CD14-positive monocyte (primary cell): Measurements from ENCODE around the gene XYLT1. TPM values are rescaled to one million over a fixed set of nuclear protein-coding genes. Genes with fewer than 3 reads are reported as not detected.

Experiments
- DNase-seq, 3 donors: peaks; one replicate each; pipeline ENCODE4 v3.0.0-alpha.2; 2011 to 2022
- H2AFZ ChIP-seq: 2 replicates; pipeline ENCODE4 v1.6.0; 2012; ENCODE audit warnings: mild to moderate bottlenecking, low read depth, low read length, inconsistent platforms; ENCODE audit not compliant: insufficient read depth, poor library complexity, severe bottlenecking
- H3K27ac ChIP-seq, 2 donors: 1 replicate in 1 of 2; 2 replicates in 1 of 2; pipeline ENCODE4 v1.5.1; 2012 to 2013; ENCODE audit warnings: low read length in 2 of 2, control low read depth in 1 of 2, inconsistent platforms in 1 of 2, low read depth in 1 of 2, mild to moderate bottlenecking in 1 of 2
- H3K27me3 ChIP-seq, 2 donors: one replicate each; pipeline versions ENCODE4 v1.6.0 to v1.6.1; 2011 to 2013; ENCODE audit warnings: low read length in 2 of 2; ENCODE audit not compliant: control insufficient read depth in 2 of 2, insufficient read depth in 2 of 2
- H3K36me3 ChIP-seq, 2 donors: replicated peaks in 1 of 2; 1 replicate in 1 of 2; 2 replicates in 1 of 2; pipeline versions ENCODE4 v1.5.1 to v1.6.1; 2012 to 2013; ENCODE audit warnings: low read length in 2 of 2, control low read depth in 1 of 2, inconsistent platforms in 1 of 2, mild to moderate bottlenecking in 1 of 2; ENCODE audit not compliant: insufficient read depth in 2 of 2, control insufficient read depth in 1 of 2
- H3K4me1 ChIP-seq, 2 donors: 1 replicate in 1 of 2; 2 replicates in 1 of 2; pipeline versions ENCODE4 v1.5.1 to v1.6.1; 2012 to 2013; ENCODE audit warnings: low read length in 2 of 2, control low read depth in 1 of 2, inconsistent platforms in 1 of 2, mild to moderate bottlenecking in 1 of 2, moderate library complexity in 1 of 2; ENCODE audit not compliant: insufficient read depth in 2 of 2, control insufficient read depth in 1 of 2
- H3K4me2 ChIP-seq: replicated peaks from 2 replicates; pipeline ENCODE3; 2012; ENCODE audit warnings: low read length, moderate library complexity, mild to moderate bottlenecking; ENCODE audit not compliant: poor library complexity, severe bottlenecking; ENCODE audit errors: extremely low read depth
- H3K4me3 ChIP-seq, 3 experiments: fragments of 200-600 bp in 1 of 3; sonication (generic) in 1 of 3; replicated peaks in 1 of 3; 1 replicate in 2 of 3; 2 replicates in 1 of 3; pipeline ENCODE4 v1.5.1; 2011 to 2013; ENCODE audit warnings: low read length in 3 of 3, mild to moderate bottlenecking in 3 of 3, control low read depth in 2 of 3, low read depth in 2 of 3, inconsistent platforms in 1 of 3, moderate library complexity in 1 of 3
- H3K79me2 ChIP-seq: 2 replicates; pipeline ENCODE4 v1.6.0; 2012; ENCODE audit warnings: mild to moderate bottlenecking, control low read depth, inconsistent platforms, low read length, moderate library complexity; ENCODE audit not compliant: insufficient read depth
- H3K9ac ChIP-seq: 2 replicates; pipeline ENCODE4 v1.6.0; 2017; ENCODE audit warnings: low read length, mild to moderate bottlenecking; ENCODE audit not compliant: insufficient read depth, poor library complexity, severe bottlenecking
- H3K9me3 ChIP-seq, 2 donors: replicated peaks in 1 of 2; 1 replicate in 1 of 2; 2 replicates in 1 of 2; pipeline versions ENCODE4 v1.5.1 to v1.6.1; 2012 to 2013; ENCODE audit warnings: low read length in 2 of 2, control low read depth in 1 of 2; ENCODE audit not compliant: control insufficient read depth in 1 of 2, insufficient read depth in 1 of 2
- H4K20me1 ChIP-seq: 2 replicates; pipeline ENCODE4 v1.6.0; 2012; ENCODE audit warnings: mild to moderate bottlenecking, low read length, control low read depth, moderate library complexity; ENCODE audit not compliant: insufficient read depth
- H3K27ac Mint-ChIP-seq, 7 donors: one replicate each; pipeline ENCODE4 v1.8.0; 2020; ENCODE audit warnings: mild to moderate bottlenecking in 7 of 7, mixed read lengths in 7 of 7, moderate library complexity in 6 of 7, inconsistent platforms in 2 of 7
- H3K27me3 Mint-ChIP-seq, 3 donors: one replicate each; pipeline ENCODE4 v1.8.0; 2021 to 2022; ENCODE audit warnings: low read depth in 3 of 3, mild to moderate bottlenecking in 3 of 3, mixed read lengths in 3 of 3, moderate library complexity in 3 of 3, inconsistent platforms in 1 of 3
- H3K36me3 Mint-ChIP-seq, 2 donors: one replicate each; pipeline ENCODE4 v1.8.0; 2020; ENCODE audit warnings: mixed read lengths in 2 of 2, inconsistent platforms in 1 of 2, mild to moderate bottlenecking in 1 of 2
- H3K4me1 Mint-ChIP-seq: one replicate; pipeline ENCODE4 v1.8.0; 2020; ENCODE audit warnings: mild to moderate bottlenecking, mixed read lengths
- H3K4me3 Mint-ChIP-seq, 2 donors: one replicate each; pipeline ENCODE4 v1.8.0; 2020; ENCODE audit warnings: mild to moderate bottlenecking in 2 of 2, mixed read lengths in 2 of 2, moderate library complexity in 1 of 2
- H3K9me3 Mint-ChIP-seq, 7 donors: one replicate each; pipeline ENCODE4 v1.8.0; 2020 to 2022; ENCODE audit warnings: mixed read lengths in 7 of 7, mild to moderate bottlenecking in 6 of 7, moderate library complexity in 6 of 7, inconsistent platforms in 2 of 7
- WGBS: methylation state at CpG from one replicate; pipeline ENCODE4 v1.1.5; 2013; ENCODE audit warnings: missing lambda C conversion rate; ENCODE audit not compliant: insufficient coverage; 5-methylcytosine and 5-hydroxymethylcytosine counted together
- intact Hi-C, 2 donors: fragments of 100-400 bp; cut with micrococcal nuclease; formaldehyde crosslinking; loops; one replicate each; pipeline versions ENCODE4 v1.15.0 to v1.15.1; 2023
- polyA plus RNA-seq, 3 donors: library from polyadenylated mRNA; depleted of rRNA in 1 of 3; unstranded in 2 of 3; stranded (reverse) in 1 of 3; fragments of 300-500 nt in 2 of 3; fragments of >200 nt in 1 of 3; fragmentation: Illumina TruSeq in 2 of 3; gene quantifications; 1 replicate in 2 of 3; 2 replicates in 1 of 3; pipeline ENCODE4 v1.2.3, GENCODE V29; 2012 to 2021
- TF ChIP-seq, protein P1 (sequence below): fragments of 200-600 bp; IDR thresholded peaks from one replicate; pipeline ENCODE4 v1.8.0; 2022; ENCODE audit warnings: antibody characterized with exemption, mild to moderate bottlenecking

The XYLT1 gene
- polyA plus RNA-seq, 3 donors: 0.51 to 9.4 (median 1.6) TPM

DNA sequence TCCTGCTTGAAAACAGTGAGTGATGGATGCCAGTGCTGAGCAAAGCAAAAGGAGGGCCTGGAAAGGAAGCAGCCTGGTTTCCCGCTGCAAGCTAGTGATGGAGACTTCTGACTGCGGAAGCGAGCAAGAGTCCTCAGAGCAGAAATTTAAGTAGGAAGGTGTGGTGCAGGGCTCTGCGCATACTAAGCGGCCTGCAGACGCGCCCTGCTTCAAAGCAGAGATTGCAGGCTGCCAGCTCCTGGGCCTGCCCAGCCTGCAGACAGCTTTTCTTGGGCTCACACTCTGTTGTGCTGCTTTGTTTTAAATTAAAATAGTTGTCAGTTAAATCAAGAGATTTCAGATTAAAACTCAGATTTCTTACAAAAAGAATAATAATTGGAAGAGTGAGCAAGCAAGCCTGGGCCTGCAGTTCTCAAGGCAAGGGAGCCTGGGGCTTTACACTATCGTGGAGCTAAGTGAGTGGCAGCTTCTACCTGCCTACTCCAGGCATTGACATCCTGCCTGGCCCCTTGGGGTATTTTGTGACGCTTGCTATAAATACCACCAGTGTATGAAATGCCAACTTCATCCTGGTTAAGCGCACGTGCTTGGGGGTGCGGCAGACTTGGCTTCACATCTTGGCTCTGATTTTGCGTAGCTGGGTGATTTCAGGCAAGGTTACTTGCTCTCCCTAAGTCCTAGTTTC is 237.3 kb downstream of the XYLT1 start:
- Mint-ChIP-seq H3K36me3 (peaks cover 17 to 22% of the 10 kb centered on the region in 2 donors), H3K4me3 (no peak overlapping the region), H3K27ac (no peak overlapping the region), H3K9me3 (no peaks in the 10 kb centered on the region), H3K27me3 (peaks cover 0 to 2% (median 0%) of the 10 kb centered on the region in 3 donors), H3K4me1 (peaks cover 34% of the 10 kb centered on the region)
- Histone ChIP-seq H3K9me3 (no peaks in the 10 kb centered on the region), H4K20me1 (peaks cover 27% of the 10 kb centered on the region), H3K79me2 (peaks cover 29% of the 10 kb centered on the region), H3K36me3 (peaks cover 4 to 13% of the 10 kb centered on the region in 2 donors), H2AFZ (no peak overlapping the region), H3K27me3 (no peaks in the 10 kb centered on the region), H3K4me1 (peaks cover 33 to 38% of the 10 kb centered on the region in 2 donors), H3K4me2 (no peak overlapping the region), H3K27ac (no peak overlapping the region), H3K9ac (no peak overlapping the region), H3K4me3 (no peak overlapping the region)
- WGBS: 90% methylated on average over 11 of the region's 13 CpGs
- TF ChIP-seq, protein P1, sequence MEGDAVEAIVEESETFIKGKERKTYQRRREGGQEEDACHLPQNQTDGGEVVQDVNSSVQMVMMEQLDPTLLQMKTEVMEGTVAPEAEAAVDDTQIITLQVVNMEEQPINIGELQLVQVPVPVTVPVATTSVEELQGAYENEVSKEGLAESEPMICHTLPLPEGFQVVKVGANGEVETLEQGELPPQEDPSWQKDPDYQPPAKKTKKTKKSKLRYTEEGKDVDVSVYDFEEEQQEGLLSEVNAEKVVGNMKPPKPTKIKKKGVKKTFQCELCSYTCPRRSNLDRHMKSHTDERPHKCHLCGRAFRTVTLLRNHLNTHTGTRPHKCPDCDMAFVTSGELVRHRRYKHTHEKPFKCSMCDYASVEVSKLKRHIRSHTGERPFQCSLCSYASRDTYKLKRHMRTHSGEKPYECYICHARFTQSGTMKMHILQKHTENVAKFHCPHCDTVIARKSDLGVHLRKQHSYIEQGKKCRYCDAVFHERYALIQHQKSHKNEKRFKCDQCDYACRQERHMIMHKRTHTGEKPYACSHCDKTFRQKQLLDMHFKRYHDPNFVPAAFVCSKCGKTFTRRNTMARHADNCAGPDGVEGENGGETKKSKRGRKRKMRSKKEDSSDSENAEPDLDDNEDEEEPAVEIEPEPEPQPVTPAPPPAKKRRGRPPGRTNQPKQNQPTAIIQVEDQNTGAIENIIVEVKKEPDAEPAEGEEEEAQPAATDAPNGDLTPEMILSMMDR: no peak
- DNase-seq: no peak
- intact Hi-C loops: no loop called here

DNA sequence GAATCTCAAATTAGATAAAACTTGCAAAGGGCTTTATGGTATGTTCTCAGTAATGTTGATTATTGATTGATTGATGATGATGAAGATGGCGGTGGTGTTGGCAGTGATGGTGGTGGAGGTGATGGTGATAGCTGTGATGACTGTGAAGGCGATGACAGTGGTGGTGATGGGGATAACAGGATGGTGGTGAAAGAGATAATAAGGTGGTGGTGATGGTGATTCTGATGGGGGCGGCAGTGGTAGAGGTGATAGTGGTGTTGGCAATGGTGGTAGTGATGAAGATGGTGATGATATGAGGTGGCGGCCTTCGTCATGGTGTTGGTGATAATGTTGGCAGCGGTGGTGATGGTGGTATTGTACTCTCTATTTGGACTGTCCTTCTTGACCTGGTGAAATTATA is 238.3 kb downstream of the XYLT1 start:
- Histone ChIP-seq H3K27ac (no peak overlapping the region), H2AFZ (no peak overlapping the region), H3K9me3 (no peaks in the 10 kb centered on the region), H3K36me3 (peaks cover 4 to 23% of the 10 kb centered on the region in 2 donors), H3K4me3 (no peak overlapping the region), H3K9ac (no peak overlapping the region), H4K20me1 (peaks cover 25% of the 10 kb centered on the region), H3K27me3 (no peaks in the 10 kb centered on the region), H3K4me2 (no peak overlapping the region), H3K4me1 (peaks cover 23 to 28% of the 10 kb centered on the region in 2 donors), H3K79me2 (peaks cover 29% of the 10 kb centered on the region)
- Mint-ChIP-seq H3K27ac (no peak overlapping the region), H3K4me1 (peaks cover 25% of the 10 kb centered on the region), H3K27me3 (peaks cover 0 to 2% (median 0%) of the 10 kb centered on the region in 3 donors), H3K9me3 (no peaks in the 10 kb centered on the region), H3K36me3 (peaks cover 17 to 30% of the 10 kb centered on the region in 2 donors), H3K4me3 (no peak overlapping the region)
- DNase-seq: no peak
- WGBS: 100% methylated on average over 3 of the region's 6 CpGs
- TF ChIP-seq, protein P1: no peak
- intact Hi-C loops: no loop called here
